Fibroblast of lung (primary cell): ENCODE data around the gene ACTR8. TPM values are rescaled to one million over a fixed set of nuclear protein-coding genes. Genes with fewer than 3 reads are reported as not detected.

ENCODE experiments used
- DNase-seq, 2 donors: peaks; one replicate each; pipeline versions ENCODE4 v3.0.0 to v3.0.0-alpha.2; 2010; ENCODE audit warnings: low read depth in 2 of 2
- H2AFZ ChIP-seq: 2 replicates; pipeline ENCODE4 v1.5.1; 2012; ENCODE audit warnings: low read length, control low read depth, inconsistent platforms
- H3K27ac ChIP-seq: 2 replicates; pipeline ENCODE4 v1.5.1; 2011; ENCODE audit warnings: low read length, control low read depth; ENCODE audit not compliant: insufficient read depth
- H3K27me3 ChIP-seq: 2 replicates; pipeline ENCODE4 v1.5.1; 2011; ENCODE audit warnings: mild to moderate bottlenecking, low read length; ENCODE audit not compliant: control insufficient read depth, insufficient read depth
- H3K36me3 ChIP-seq: 2 replicates; pipeline ENCODE4 v1.5.1; 2011; ENCODE audit warnings: low read length; ENCODE audit not compliant: control insufficient read depth, insufficient read depth
- H3K4me1 ChIP-seq: 2 replicates; pipeline ENCODE4 v1.5.1; 2011; ENCODE audit warnings: low read length; ENCODE audit not compliant: control insufficient read depth, insufficient read depth; ENCODE audit errors: extremely low read depth
- H3K4me2 ChIP-seq: 2 replicates; pipeline ENCODE4 v1.5.1; 2011; ENCODE audit warnings: low read length, control low read depth; ENCODE audit not compliant: insufficient read depth; ENCODE audit errors: extremely low read depth
- H3K4me3 ChIP-seq, 4 experiments: fragments of 200-600 bp in 1 of 4; sonication (generic) in 1 of 4; replicated peaks in 1 of 4; 2 replicates each; pipeline ENCODE4 v1.5.1; 2011 to 2016; ENCODE audit warnings: low read length in 4 of 4, low read depth in 3 of 4, mild to moderate bottlenecking in 3 of 4, control low read depth in 2 of 4, inconsistent platforms in 1 of 4, mixed read lengths in 1 of 4; ENCODE audit not compliant: insufficient read depth in 1 of 4; ENCODE audit errors: control extremely low read depth in 1 of 4
- H3K79me2 ChIP-seq: 2 replicates; pipeline ENCODE4 v1.5.1; 2012; ENCODE audit warnings: mild to moderate bottlenecking, low read length, inconsistent platforms; ENCODE audit not compliant: control insufficient read depth, insufficient read depth
- H3K9ac ChIP-seq: 2 replicates; pipeline ENCODE4 v1.5.1; 2011; ENCODE audit warnings: mild to moderate bottlenecking, low read length, control low read depth; ENCODE audit not compliant: insufficient read depth
- H3K9me3 ChIP-seq: 2 replicates; pipeline ENCODE4 v1.5.1; 2012; ENCODE audit warnings: low read depth, low read length; ENCODE audit not compliant: control insufficient read depth, insufficient read depth
- H4K20me1 ChIP-seq: 2 replicates; pipeline ENCODE4 v1.5.1; 2011; ENCODE audit warnings: low read length; ENCODE audit not compliant: control insufficient read depth, insufficient read depth; ENCODE audit errors: extremely low read depth
- CTCF ChIP-seq, 2 donors: IDR thresholded peaks in 1 of 2; conservative IDR thresholded peaks in 1 of 2; 1 replicate in 1 of 2; 2 replicates in 1 of 2; pipeline ENCODE4 v1.5.1; 2011 to 2012; ENCODE audit warnings: low read length in 2 of 2, control low read depth in 1 of 2, inconsistent platforms in 1 of 2, low read depth in 1 of 2, mild to moderate bottlenecking in 1 of 2
- EZH2 ChIP-seq: IDR thresholded peaks from 2 replicates; pipeline ENCODE4 v1.5.1; 2012; ENCODE audit warnings: low read length, control low read depth, mild to moderate bottlenecking; ENCODE audit errors: missing control alignments
- polyA plus RNA-seq, 2 donors: library from polyadenylated mRNA; depleted of rRNA in 1 of 2; stranded (reverse) in 1 of 2; unstranded in 1 of 2; fragments of >200 nt; gene quantifications; 2 replicates each; pipeline ENCODE4 v1.2.1, GENCODE V29; 2011 to 2012; ENCODE audit warnings: missing spikeins in 1 of 2
- total RNA-seq: library from RNA; depleted of rRNA; stranded (reverse); fragments of >200 nt; gene quantifications from 2 replicates; pipeline ENCODE4 v1.2.1, GENCODE V29; 2014

The ACTR8 gene
- total and polyA plus RNA-seq, 2 donors (not counting 1 experiment from before 2014, with no cell fraction given), result 35.0 to 38.8 TPM

GRCh38 chr3:53818221-53819162 is 63.5 kb downstream of the ACTR8 start:
- H2AFZ ChIP-seq, result no peak overlapping the region
- H3K36me3 ChIP-seq, result no peaks in the 10 kb centered on the region
- H3K27me3 ChIP-seq, result no peaks in the 10 kb centered on the region
- DNase-seq, result no peak
- no peaks in the 10 kb centered on the region for H3K79me2 ChIP-seq
- H3K9ac ChIP-seq, result no peak overlapping the region
- no peak overlapping the region for H3K4me3 ChIP-seq
- TF ChIP-seq EZH2 (no peak), CTCF (conservative IDR thresholded peaks at IDR 0.05 in 1 of 2, IDR thresholded peaks at IDR 0.05 in 1 of 2; ENCODE audit: low read depth in 1 of 2, low read length in 2 of 2) (no peak)
- no peaks in the 10 kb centered on the region for H4K20me1 ChIP-seq
- no peak overlapping the region for H3K4me2 ChIP-seq
- H3K27ac ChIP-seq, result no peak overlapping the region
- H3K4me1 ChIP-seq, result no peaks in the 10 kb centered on the region
- H3K9me3 ChIP-seq, result no peaks in the 10 kb centered on the region

GRCh38 chr3:53817809-53818208 is 64.1 kb downstream of the ACTR8 start:
- no peaks in the 10 kb centered on the region for H3K4me1 ChIP-seq
- DNase-seq, result no peak
- no peak for TF ChIP-seq EZH2
- no peak for TF ChIP-seq CTCF (conservative IDR thresholded peaks at IDR 0.05 in 1 of 2, IDR thresholded peaks at IDR 0.05 in 1 of 2; ENCODE audit: low read depth in 1 of 2, low read length in 2 of 2)
- H3K4me2 ChIP-seq, result no peak overlapping the region
- no peak overlapping the region for H2AFZ ChIP-seq
- no peaks in the 10 kb centered on the region for H3K36me3 ChIP-seq
- no peaks in the 10 kb centered on the region for H4K20me1 ChIP-seq
- no peak overlapping the region for H3K9ac ChIP-seq
- H3K9me3 ChIP-seq, result no peaks in the 10 kb centered on the region
- H3K4me3 ChIP-seq, result no peak overlapping the region
- H3K27me3 ChIP-seq, result no peaks in the 10 kb centered on the region
- H3K27ac ChIP-seq, result no peak overlapping the region
- no peaks in the 10 kb centered on the region for H3K79me2 ChIP-seq

GRCh38 chr3:53817211-53817610 is 64.7 kb downstream of the ACTR8 start:
- Histone ChIP-seq H3K4me3 (no peak overlapping the region), H4K20me1 (no peaks in the 10 kb centered on the region), H3K4me2 (no peak overlapping the region), H3K4me1 (no peaks in the 10 kb centered on the region), H3K27me3 (no peaks in the 10 kb centered on the region), H2AFZ (no peak overlapping the region), H3K79me2 (no peaks in the 10 kb centered on the region), H3K27ac (no peak overlapping the region), H3K36me3 (no peaks in the 10 kb centered on the region), H3K9ac (no peak overlapping the region), H3K9me3 (no peaks in the 10 kb centered on the region)
- TF ChIP-seq EZH2, result no peak
- DNase-seq, result no peak

Other genes with a start within 250 kb of the ACTR8 start
- 0.77 and 0.83 TPM in 2 replicates for gene CHDH, start 35.7 kb downstream of the ACTR8 start, total RNA-seq
- gene CHDH, start 35.7 kb downstream of the ACTR8 start, polyA plus RNA-seq, result 0.15 and 0.23 TPM in 2 replicates
- 0.26 and 0.33 TPM in 2 replicates for gene IL17RB, start 35.6 kb downstream of the ACTR8 start, total RNA-seq
- gene IL17RB, start 35.6 kb downstream of the ACTR8 start, polyA plus RNA-seq, result 0.12 and 0.32 TPM in 2 replicates
- gene SELENOK, start 9.7 kb upstream of the ACTR8 start, total RNA-seq, result 21.3 and 26.9 TPM in 2 replicates
- 39.3 and 40.1 TPM in 2 replicates for gene SELENOK, start 9.7 kb upstream of the ACTR8 start, polyA plus RNA-seq
- gene CACNA2D3, start 240.4 kb upstream of the ACTR8 start, total RNA-seq, result 0.77 and 1.8 TPM in 2 replicates
- 0.37 and 11.5 TPM in 2 replicates for gene CACNA2D3, start 240.4 kb upstream of the ACTR8 start, polyA plus RNA-seq